ENCODE results near the gene ATXN2L. TPM values are rescaled to one million over a fixed set of nuclear protein-coding genes. Genes with fewer than 3 reads are reported as not detected.

Gene ATXN2L
- total and polyA plus RNA-seq, 10 of the 15 experiments (the other 5 are each of a cell fraction or from before 2014, with no cell fraction given): 3.5 to 210 (median 61.1) TPM

- no peak for TF ChIP-seq BMI1 (IDR thresholded peaks at IDR 0.05; ENCODE audit: borderline replicate concordance)
- TF ChIP-seq POLR2A (IDR thresholded peaks at IDR 0.05; ENCODE audit: low read depth, low read length): peak; percentile 52
- no peak; the same call in 1 of the 2 replicates for TF ChIP-seq IKZF1 (conservative IDR thresholded peaks at IDR 0.05)
- TF ChIP-seq SMC3 (IDR thresholded peaks at IDR 0.05; ENCODE audit: borderline replicate concordance, low read length): no peak
- TF ChIP-seq RCOR1 (conservative IDR thresholded peaks at IDR 0.05; ENCODE audit: low read depth, low read length): no peak
- peak; percentile 81; the same call in 1 of the 2 replicates for TF ChIP-seq NKRF (conservative IDR thresholded peaks at IDR 0.05)
- TF ChIP-seq NR2F1 (conservative IDR thresholded peaks at IDR 0.05): no peak
- TF ChIP-seq CHD2 (IDR thresholded peaks at IDR 0.05; ENCODE audit: borderline replicate concordance, low read depth, low read length): no peak
- peak; percentile 37 for TF ChIP-seq KLF5 (IDR thresholded peaks at IDR 0.05; ENCODE audit: partially characterized antibody)
- TF ChIP-seq ZNF217 (IDR thresholded peaks at IDR 0.05): 0 out of 2 replicates have a peak, but pooled peaks have one; percentile 69
- TF ChIP-seq PAX8 (IDR thresholded peaks at IDR 0.05): no peak
- no peak for TF ChIP-seq SPI1 (IDR thresholded peaks at IDR 0.05; ENCODE audit: borderline replicate concordance, insufficient read depth, low read depth, low read length)
- TF ChIP-seq SP1 (IDR thresholded peaks at IDR 0.05; ENCODE audit: low read depth, low read length): no peak
- no peak for TF ChIP-seq SREBF2 (IDR thresholded peaks at IDR 0.05; ENCODE audit: low read length)
- TF ChIP-seq SRF (IDR thresholded peaks at IDR 0.05; ENCODE audit: low read depth in 2 of 2, low read length in 2 of 2): no peak
- no peak for TF ChIP-seq NFYB (IDR thresholded peaks at IDR 0.05; ENCODE audit: insufficient read depth, low read depth, low read length)
- no peak for TF ChIP-seq USF1 (IDR thresholded peaks at IDR 0.05; ENCODE audit: borderline replicate concordance, extremely low read length, insufficient read depth, low read depth, low read length)
- TF ChIP-seq SIX5 (IDR thresholded peaks at IDR 0.05; ENCODE audit: low read depth, low read length, severe bottlenecking): no peak
- TF ChIP-seq YBX1 (IDR thresholded peaks at IDR 0.05): no peak
- TF ChIP-seq EED (IDR thresholded peaks at IDR 0.05; ENCODE audit: low read depth): no peak
- peak; percentile 95 for TF ChIP-seq LARP7 (IDR thresholded peaks at IDR 0.05)
- no peak for TF ChIP-seq HDAC2 (IDR thresholded peaks at IDR 0.05)
- peak; percentile 59; the same call in 1 of the 2 replicates for TF ChIP-seq SMARCA5 (IDR thresholded peaks at IDR 0.05)
- no peak for TF ChIP-seq CBX3 (IDR thresholded peaks at IDR 0.05; ENCODE audit: borderline replicate concordance, low read depth)
- TF ChIP-seq E2F8 (IDR thresholded peaks at IDR 0.05; ENCODE audit: low read depth, partially characterized antibody): no peak
- TF ChIP-seq ZNF622 (IDR thresholded peaks at IDR 0.05): no peak
- no peak for TF ChIP-seq TCF12 (IDR thresholded peaks at IDR 0.05; ENCODE audit: low read depth, low read length)
- TF ChIP-seq E2F4 (IDR thresholded peaks at IDR 0.05; ENCODE audit: low read depth, low read length): no peak
Measured at GRCh38 chr16:28823291-28823872, 583 bp downstream of the ATXN2L start (continued).

Measured in GM12878 (cell line).